ENCODE data around the gene CD226.

- TF ChIP-seq POLR2A (IDR thresholded peaks at IDR 0.05; ENCODE audit: insufficient read depth in 1 of 2, low read depth in 2 of 2, low read length in 2 of 2) (no peak), EP300 (IDR thresholded peaks at IDR 0.05; ENCODE audit: low read depth in 2 of 2, low read length in 2 of 2) (no peak), EP300 (CRISPR knock-in tag; IDR thresholded peaks at IDR 0.05; ENCODE audit: borderline replicate concordance) (no peak), CTCF (CRISPR knock-in tag; IDR thresholded peaks at IDR 0.05) (no peak), MAF1 (CRISPR knock-in tag; IDR thresholded peaks at IDR 0.05; ENCODE audit: borderline replicate concordance) (no peak), BHLHE40 (IDR thresholded peaks at IDR 0.05; ENCODE audit: low read length) (no peak), YY1 (IDR thresholded peaks at IDR 0.05; ENCODE audit: insufficient read depth, insufficient replicate concordance, low read depth, low read length) (no peak), ZNF589 (CRISPR knock-in tag; conservative IDR thresholded peaks at IDR 0.05) (no peak)
Measured at GRCh38 chr18:69866212-69866611, 81.5 kb downstream of the CD226 start.
